ENCODE measurements around the gene GEMIN7. TPM values are rescaled to one million over a fixed set of nuclear protein-coding genes. Genes with fewer than 3 reads are reported as not detected.

The GEMIN7 gene
- polyA plus RNA-seq, 4 donors, result 25.3 to 49.7 (median 35.4) TPM

DNA sequence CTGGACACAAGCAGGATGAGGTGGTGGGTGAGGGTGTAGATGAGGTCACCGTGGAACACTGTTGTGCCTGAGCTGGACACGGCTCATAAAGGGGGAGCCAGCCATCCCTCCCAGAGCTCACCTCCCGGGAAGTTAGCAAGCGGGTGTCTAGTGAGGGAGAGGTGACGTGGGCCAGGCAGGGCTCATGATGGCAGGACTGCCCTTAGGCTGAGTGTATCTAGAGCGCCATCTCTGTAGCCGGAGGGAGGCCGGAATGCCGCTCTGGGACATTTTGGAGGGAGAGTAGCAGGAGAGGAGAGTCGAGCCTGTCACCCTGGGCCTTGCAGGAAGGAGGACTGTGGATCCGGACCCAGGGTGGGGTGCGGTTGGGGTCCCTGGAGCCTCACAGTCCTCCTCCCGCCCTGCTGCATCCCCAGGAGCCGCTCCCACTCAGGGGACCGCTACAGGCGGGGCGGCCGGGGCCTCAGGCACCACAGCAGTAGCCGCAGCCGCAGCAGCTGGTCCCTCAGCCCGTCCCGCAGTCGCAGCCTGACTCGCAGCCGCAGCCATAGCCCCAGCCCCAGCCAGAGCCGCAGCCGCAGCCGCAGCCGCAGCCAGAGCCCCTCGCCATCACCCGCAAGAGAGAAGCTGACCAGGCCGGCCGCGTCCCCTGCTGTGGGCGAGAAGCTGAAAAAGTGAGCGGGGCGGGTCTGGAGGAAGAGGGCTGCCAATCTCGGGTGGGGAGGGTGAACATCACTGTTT lies 12.0 kb upstream of the GEMIN7 start:
- H3K4me1 ChIP-seq (ENCODE audit: control insufficient read depth in 3 of 3, insufficient read depth in 2 of 3, low read depth in 1 of 3, low read length in 2 of 3), result no peaks in the 10 kb centered on the region
- H3K9me3 ChIP-seq (ENCODE audit: control insufficient read depth in 2 of 2, insufficient read depth in 1 of 2, low read depth in 1 of 2, low read length in 1 of 2), result no peaks in the 10 kb centered on the region
- no peak overlapping the region for H3K4me3 ChIP-seq (ENCODE audit: low read depth in 1 of 3, low read length in 3 of 3)
- WGBS, 3 donors, result 92 to 95% (median 94%) methylated on average over 36 to 38 of the region's 38 CpGs
- FAIRE-seq (no peak), DNase-seq (no peak)
- no peaks in the 10 kb centered on the region for H3K27me3 ChIP-seq (ENCODE audit: control insufficient read depth in 3 of 3, insufficient read depth in 3 of 3, low read length in 3 of 3)
- no peak overlapping the region for H3K27ac ChIP-seq (ENCODE audit: low read depth in 1 of 3, low read length in 2 of 3)
- H3K36me3 ChIP-seq (ENCODE audit: control insufficient read depth in 3 of 3, insufficient read depth in 2 of 3, low read depth in 1 of 3, low read length in 3 of 3), result peaks cover 24 to 93% (median 29%) of the 10 kb centered on the region in 3 donors

DNA sequence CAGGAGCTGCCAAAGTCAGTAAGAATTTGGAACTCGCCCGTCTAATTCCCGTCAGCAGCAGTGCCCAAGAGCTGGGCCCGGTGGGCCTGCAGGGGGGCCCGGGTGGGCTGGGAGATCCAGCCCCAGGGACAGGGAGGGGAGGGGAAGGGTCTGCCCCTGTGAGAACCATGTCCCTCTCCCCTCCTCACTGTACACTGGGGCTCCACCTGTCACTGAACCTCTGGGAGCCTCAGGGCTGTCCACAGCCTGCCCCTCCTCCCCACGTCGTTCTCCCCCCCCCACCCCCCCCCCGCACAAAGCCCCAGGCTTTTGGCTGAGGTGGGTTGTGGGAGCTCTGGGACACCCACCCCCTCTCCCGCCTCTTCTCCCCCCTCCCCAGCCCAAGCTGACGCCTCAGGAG lies 11.0 kb upstream of the GEMIN7 start:
- no peak overlapping the region for H3K4me3 ChIP-seq (ENCODE audit: low read depth in 1 of 3, low read length in 3 of 3)
- no peak overlapping the region for H3K27ac ChIP-seq (ENCODE audit: low read depth in 1 of 3, low read length in 2 of 3)
- no peaks in the 10 kb centered on the region for H3K27me3 ChIP-seq (ENCODE audit: control insufficient read depth in 3 of 3, insufficient read depth in 3 of 3, low read length in 3 of 3)
- DNase-seq, result no peak
- H3K4me1 ChIP-seq (ENCODE audit: control insufficient read depth in 3 of 3, insufficient read depth in 2 of 3, low read depth in 1 of 3, low read length in 2 of 3), result no peaks in the 10 kb centered on the region
- no peaks in the 10 kb centered on the region for H3K9me3 ChIP-seq (ENCODE audit: control insufficient read depth in 2 of 2, insufficient read depth in 1 of 2, low read depth in 1 of 2, low read length in 1 of 2)
- 78 to 90% (median 85%) methylated on average over 7 to 9 of the region's 10 CpGs for WGBS, 3 donors
- FAIRE-seq, result no peak
- peaks cover 24 to 93% (median 26%) of the 10 kb centered on the region in 3 donors for H3K36me3 ChIP-seq (ENCODE audit: control insufficient read depth in 3 of 3, insufficient read depth in 2 of 3, low read depth in 1 of 3, low read length in 3 of 3)

GRCh38 chr19:45069056-45069455 lies 10.0 kb upstream of the GEMIN7 start:
- DNase-seq (peak; percentile 32 to 52), FAIRE-seq (no peak)
- Histone ChIP-seq H3K27me3 (ENCODE audit: control insufficient read depth in 3 of 3, insufficient read depth in 3 of 3, low read length in 3 of 3) (no peaks in the 10 kb centered on the region), H3K4me3 (ENCODE audit: low read depth in 1 of 3, low read length in 3 of 3) (no peak overlapping the region), H3K4me1 (ENCODE audit: control insufficient read depth in 3 of 3, insufficient read depth in 2 of 3, low read depth in 1 of 3, low read length in 2 of 3) (no peaks in the 10 kb centered on the region), H3K9me3 (ENCODE audit: control insufficient read depth in 2 of 2, insufficient read depth in 1 of 2, low read depth in 1 of 2, low read length in 1 of 2) (no peaks in the 10 kb centered on the region), H3K27ac (ENCODE audit: low read depth in 1 of 3, low read length in 2 of 3) (no peak overlapping the region), H3K36me3 (ENCODE audit: control insufficient read depth in 3 of 3, insufficient read depth in 2 of 3, low read depth in 1 of 3, low read length in 3 of 3) (peaks cover 20 to 90% (median 21%) of the 10 kb centered on the region in 3 donors)
- 68 to 75% (median 74%) methylated on average over 13 of the region's 13 CpGs for WGBS, 3 donors

DNA sequence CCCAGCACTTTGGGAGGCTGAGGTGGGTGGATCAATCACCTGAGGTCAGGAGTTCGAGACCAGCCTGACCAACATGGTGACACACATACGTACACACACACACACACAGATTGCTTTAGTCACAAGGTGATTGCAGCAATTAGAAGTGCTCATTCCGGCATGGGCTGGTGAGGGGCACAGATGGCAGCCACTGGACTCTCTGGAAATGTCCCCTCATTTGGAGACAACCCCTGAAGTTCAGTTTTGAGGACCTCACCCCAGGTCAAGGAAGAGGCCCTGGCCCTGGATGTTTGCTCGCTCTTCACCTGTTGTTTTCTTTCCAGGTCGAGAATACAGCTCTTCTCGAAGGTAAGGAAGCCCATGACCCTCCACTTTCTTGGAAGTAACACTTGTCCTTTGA lies 8.8 kb upstream of the GEMIN7 start:
- Histone ChIP-seq H3K4me1 (ENCODE audit: control insufficient read depth in 3 of 3, insufficient read depth in 2 of 3, low read depth in 1 of 3, low read length in 2 of 3) (peaks cover 0 to 8% (median 6%) of the 10 kb centered on the region in 3 donors), H3K27ac (ENCODE audit: low read depth in 1 of 3, low read length in 2 of 3) (no peak overlapping the region), H3K9me3 (ENCODE audit: control insufficient read depth in 2 of 2, insufficient read depth in 1 of 2, low read depth in 1 of 2, low read length in 1 of 2) (no peaks in the 10 kb centered on the region), H3K27me3 (ENCODE audit: control insufficient read depth in 3 of 3, insufficient read depth in 3 of 3, low read length in 3 of 3) (no peaks in the 10 kb centered on the region), H3K36me3 (ENCODE audit: control insufficient read depth in 3 of 3, insufficient read depth in 2 of 3, low read depth in 1 of 3, low read length in 3 of 3) (peaks cover 15 to 85% (median 21%) of the 10 kb centered on the region in 3 donors), H3K4me3 (ENCODE audit: low read depth in 1 of 3, low read length in 3 of 3) (no peak overlapping the region)
- no peak for FAIRE-seq
- WGBS, 3 donors, result 73 to 80% (median 76%) methylated on average over 6 of the region's 6 CpGs
- no peak for DNase-seq

- FAIRE-seq (no peak), DNase-seq (no peak)
- H3K9me3 ChIP-seq (ENCODE audit: control insufficient read depth in 2 of 2, insufficient read depth in 1 of 2, low read depth in 1 of 2, low read length in 1 of 2), result no peaks in the 10 kb centered on the region
- no peaks in the 10 kb centered on the region for H3K27me3 ChIP-seq (ENCODE audit: control insufficient read depth in 3 of 3, insufficient read depth in 3 of 3, low read length in 3 of 3)
- no peak overlapping the region for H3K27ac ChIP-seq (ENCODE audit: low read depth in 1 of 3, low read length in 2 of 3)
- 62 to 82% (median 81%) methylated on average over 15 to 19 of the region's 19 CpGs for WGBS, 3 donors
- H3K36me3 ChIP-seq (ENCODE audit: control insufficient read depth in 3 of 3, insufficient read depth in 2 of 3, low read depth in 1 of 3, low read length in 3 of 3), result peaks cover 12 to 77% (median 21%) of the 10 kb centered on the region in 3 donors
- H3K4me1 ChIP-seq (ENCODE audit: control insufficient read depth in 3 of 3, insufficient read depth in 2 of 3, low read depth in 1 of 3, low read length in 2 of 3), result peaks cover 0 to 8% (median 6%) of the 10 kb centered on the region in 3 donors
- no peak overlapping the region for H3K4me3 ChIP-seq (ENCODE audit: low read depth in 1 of 3, low read length in 3 of 3)
Measured at GRCh38 chr19:45070861-45071544, 8.1 kb upstream of the GEMIN7 start.

GRCh38 chr19:45071545-45071938 lies 7.5 kb upstream of the GEMIN7 start:
- no peaks in the 10 kb centered on the region for H3K9me3 ChIP-seq (ENCODE audit: control insufficient read depth in 2 of 2, insufficient read depth in 1 of 2, low read depth in 1 of 2, low read length in 1 of 2)
- WGBS, 3 donors, result 91 to 92% (median 92%) methylated on average over 25 of the region's 25 CpGs
- no peak for FAIRE-seq
- H3K27me3 ChIP-seq (ENCODE audit: control insufficient read depth in 3 of 3, insufficient read depth in 3 of 3, low read length in 3 of 3), result no peaks in the 10 kb centered on the region
- no peak overlapping the region for H3K4me3 ChIP-seq (ENCODE audit: low read depth in 1 of 3, low read length in 3 of 3)
- H3K36me3 ChIP-seq (ENCODE audit: control insufficient read depth in 3 of 3, insufficient read depth in 2 of 3, low read depth in 1 of 3, low read length in 3 of 3), result peaks cover 12 to 74% (median 21%) of the 10 kb centered on the region in 3 donors
- peaks cover 0 to 10% (median 6%) of the 10 kb centered on the region in 3 donors for H3K4me1 ChIP-seq (ENCODE audit: control insufficient read depth in 3 of 3, insufficient read depth in 2 of 3, low read depth in 1 of 3, low read length in 2 of 3)
- H3K27ac ChIP-seq (ENCODE audit: low read depth in 1 of 3, low read length in 2 of 3), result no peak overlapping the region
- no peak for DNase-seq

DNA sequence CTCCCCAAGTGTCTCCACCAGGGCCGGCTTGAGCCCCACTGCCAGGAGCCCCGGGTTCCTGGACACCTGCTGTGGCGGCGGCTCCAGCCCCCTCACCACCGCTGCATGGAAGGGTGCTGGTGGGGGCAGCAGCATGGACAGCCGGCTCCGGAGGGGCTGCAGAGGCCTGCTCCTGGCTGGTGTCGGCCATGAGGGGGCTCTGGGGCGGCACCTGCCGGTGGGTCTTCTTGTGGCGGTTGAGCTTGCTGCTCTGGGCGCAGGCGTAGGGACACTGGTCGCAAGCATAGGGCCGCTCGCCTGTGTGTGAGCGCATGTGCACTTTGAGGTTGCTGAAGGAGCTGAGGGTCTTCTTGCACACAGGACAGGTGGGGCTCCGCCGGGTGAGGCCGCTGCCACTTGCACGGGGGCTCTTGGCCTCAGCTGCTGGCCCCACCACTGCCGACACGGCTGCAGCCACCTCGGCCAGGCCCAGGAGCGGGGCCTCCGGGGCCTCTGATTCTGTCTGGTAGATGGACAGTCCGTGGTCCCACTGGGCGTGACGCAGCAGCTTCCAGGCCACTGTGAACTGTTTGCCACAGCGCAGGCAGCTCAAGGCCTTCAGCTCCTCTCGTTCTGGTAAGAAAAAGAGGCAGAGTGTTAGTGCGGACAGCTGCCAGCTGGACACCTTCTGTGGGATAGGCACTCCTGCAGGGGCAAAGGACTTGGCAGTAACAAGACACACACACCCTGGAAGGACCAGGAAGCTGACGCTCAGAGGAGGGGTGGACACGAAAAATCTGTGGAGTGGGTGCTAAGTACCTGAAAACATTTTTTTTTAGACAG lies 6.9 kb upstream of the GEMIN7 start:
- FAIRE-seq (no peak), DNase-seq (no peak)
- WGBS, 3 donors, result 87 to 90% (median 87%) methylated on average over 34 of the region's 34 CpGs
- Histone ChIP-seq H3K9me3 (ENCODE audit: control insufficient read depth in 2 of 2, insufficient read depth in 1 of 2, low read depth in 1 of 2, low read length in 1 of 2) (no peaks in the 10 kb centered on the region), H3K27me3 (ENCODE audit: control insufficient read depth in 3 of 3, insufficient read depth in 3 of 3, low read length in 3 of 3) (no peaks in the 10 kb centered on the region), H3K27ac (ENCODE audit: low read depth in 1 of 3, low read length in 2 of 3) (no peak overlapping the region), H3K4me1 (ENCODE audit: control insufficient read depth in 3 of 3, insufficient read depth in 2 of 3, low read depth in 1 of 3, low read length in 2 of 3) (peaks cover 0 to 16% (median 6%) of the 10 kb centered on the region in 3 donors), H3K36me3 (ENCODE audit: control insufficient read depth in 3 of 3, insufficient read depth in 2 of 3, low read depth in 1 of 3, low read length in 3 of 3) (peaks cover 8 to 68% (median 21%) of the 10 kb centered on the region in 3 donors), H3K4me3 (ENCODE audit: low read depth in 1 of 3, low read length in 3 of 3) (no peak overlapping the region)

DNA sequence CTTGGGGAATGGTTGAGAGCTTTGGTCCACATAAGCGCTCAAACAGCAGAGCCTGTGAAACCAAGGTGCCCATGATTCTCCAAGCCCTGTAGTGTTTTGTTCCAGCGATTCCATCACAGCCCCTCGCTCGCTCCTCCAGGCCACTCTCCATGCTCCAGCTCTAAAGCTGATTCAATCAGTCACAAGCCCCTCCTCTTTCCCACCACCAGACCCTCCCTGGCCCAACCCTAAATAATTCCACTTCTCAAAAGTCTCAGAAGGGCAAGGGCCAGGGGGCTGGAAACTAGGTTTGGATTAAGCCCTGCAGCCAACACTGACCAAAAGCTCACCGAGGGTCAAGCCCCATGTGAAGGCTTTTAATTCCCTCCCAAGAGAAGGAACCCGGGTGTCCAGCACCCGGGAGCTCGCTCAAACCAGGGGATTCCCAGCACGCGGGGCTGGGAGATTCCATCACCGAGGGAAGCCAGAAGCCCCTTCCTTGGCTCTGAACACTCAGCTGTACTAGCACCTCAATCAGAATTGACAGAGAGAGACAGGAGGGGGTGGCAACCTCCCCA lies 4.2 kb upstream of the GEMIN7 start:
- no peaks in the 10 kb centered on the region for H3K9me3 ChIP-seq (ENCODE audit: control insufficient read depth in 2 of 2, insufficient read depth in 1 of 2, low read depth in 1 of 2, low read length in 1 of 2)
- WGBS, 3 donors, result 46 to 53% (median 46%) methylated on average over 11 of the region's 11 CpGs
- H3K4me3 ChIP-seq (ENCODE audit: low read depth in 1 of 3, low read length in 3 of 3), result peak overlapping the region in 2 of 3 donors; percentile 38 to 62
- H3K27me3 ChIP-seq (ENCODE audit: control insufficient read depth in 3 of 3, insufficient read depth in 3 of 3, low read length in 3 of 3), result no peaks in the 10 kb centered on the region
- H3K4me1 ChIP-seq (ENCODE audit: control insufficient read depth in 3 of 3, insufficient read depth in 2 of 3, low read depth in 1 of 3, low read length in 2 of 3), result peaks cover 2 to 28% (median 11%) of the 10 kb centered on the region in 3 donors
- DNase-seq, result no peak
- H3K36me3 ChIP-seq (ENCODE audit: control insufficient read depth in 3 of 3, insufficient read depth in 2 of 3, low read depth in 1 of 3, low read length in 3 of 3), result peaks cover 2 to 42% (median 11%) of the 10 kb centered on the region in 3 donors
- no peak for FAIRE-seq
- H3K27ac ChIP-seq (ENCODE audit: low read depth in 1 of 3, low read length in 2 of 3), result peak overlapping the region; percentile 2 to 76 (median 62)

Data from small intestine (tissue), 7 donors.